Lower leg skin (tissue), 3 donors: ENCODE results near the gene MITF.

Source experiments
- CTCF ChIP-seq, 3 donors: fragments of 450-650 bp; IDR thresholded peaks; one replicate each; pipeline ENCODE4 v1.5.1; 2016; ENCODE audit warnings: antibody characterized with exemption in 3 of 3, mild to moderate bottlenecking in 3 of 3, moderate library complexity in 2 of 3
- POLR2A ChIP-seq, 2 donors: fragments of 450-650 bp; IDR thresholded peaks; one replicate each; pipeline ENCODE4 v1.6.1; 2016 to 2017; ENCODE audit warnings: antibody characterized with exemption in 2 of 2, mild to moderate bottlenecking in 1 of 2, moderate library complexity in 1 of 2

- no peak for TF ChIP-seq POLR2A (IDR thresholded peaks at IDR 0.05)
- TF ChIP-seq CTCF (IDR thresholded peaks at IDR 0.05): no peak
These were observed 117.9 kb downstream of the MITF start for GRCh38 chr3:69856965-69857705.
